Transverse colon (tissue), 4 donors: ENCODE measurements around the gene ITGB6.

Experiments used
- POLR2A ChIP-seq: fragments of 450-650 bp; IDR thresholded peaks from one replicate; pipeline ENCODE4 v1.6.1; 2016; ENCODE audit warnings: antibody characterized with exemption, mild to moderate bottlenecking, moderate library complexity
- POLR2AphosphoS5 ChIP-seq, 3 donors: sonication (generic); formaldehyde crosslinking; IDR thresholded peaks; one replicate each; pipeline ENCODE4 v1.6.1; 2016; ENCODE audit warnings: antibody characterized with exemption in 3 of 3
- TF ChIP-seq, protein P1 (sequence below), 5 experiments: fragments of 200-600 bp in 3 of 5; fragments of 450-650 bp in 2 of 5; sonication (generic) in 3 of 5; IDR thresholded peaks; 1 replicate in 2 of 5; 2 replicates in 3 of 5; pipeline ENCODE4 v1.5.1; 2016 to 2017; ENCODE audit warnings: antibody characterized with exemption in 5 of 5, inconsistent platforms in 3 of 5, mild to moderate bottlenecking in 2 of 5, moderate library complexity in 1 of 5

DNA sequence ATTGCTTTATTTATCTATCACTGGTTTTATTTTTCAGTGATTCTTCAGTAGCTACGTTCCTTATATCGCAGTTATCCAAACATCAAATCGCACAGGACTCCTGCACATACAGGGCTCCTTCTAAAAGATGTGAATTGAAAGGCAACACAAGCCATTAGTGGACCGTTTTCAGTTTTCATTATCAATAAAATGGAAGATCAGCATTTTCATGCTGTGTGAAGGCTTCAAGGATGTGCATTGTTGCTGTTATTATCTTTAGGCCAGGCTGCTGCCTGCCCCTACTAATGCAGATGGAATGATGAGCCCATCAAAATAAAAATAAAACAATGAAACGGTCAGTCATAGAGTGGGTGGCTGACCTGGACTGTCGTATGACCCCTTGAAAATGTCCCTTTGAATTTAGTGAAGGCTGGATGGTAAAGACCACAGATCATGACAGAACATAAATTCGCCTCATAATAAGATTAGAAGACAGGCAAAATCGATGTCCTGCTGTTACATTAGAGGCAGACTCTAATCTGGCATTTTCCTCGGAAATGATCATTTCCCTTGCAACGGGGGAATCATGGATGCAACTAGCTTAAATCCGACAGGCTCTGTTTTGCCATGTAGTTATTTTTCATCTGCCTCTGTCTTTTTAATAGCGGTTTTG is 32.9 kb downstream of the ITGB6 start:
- TF ChIP-seq, protein P1, sequence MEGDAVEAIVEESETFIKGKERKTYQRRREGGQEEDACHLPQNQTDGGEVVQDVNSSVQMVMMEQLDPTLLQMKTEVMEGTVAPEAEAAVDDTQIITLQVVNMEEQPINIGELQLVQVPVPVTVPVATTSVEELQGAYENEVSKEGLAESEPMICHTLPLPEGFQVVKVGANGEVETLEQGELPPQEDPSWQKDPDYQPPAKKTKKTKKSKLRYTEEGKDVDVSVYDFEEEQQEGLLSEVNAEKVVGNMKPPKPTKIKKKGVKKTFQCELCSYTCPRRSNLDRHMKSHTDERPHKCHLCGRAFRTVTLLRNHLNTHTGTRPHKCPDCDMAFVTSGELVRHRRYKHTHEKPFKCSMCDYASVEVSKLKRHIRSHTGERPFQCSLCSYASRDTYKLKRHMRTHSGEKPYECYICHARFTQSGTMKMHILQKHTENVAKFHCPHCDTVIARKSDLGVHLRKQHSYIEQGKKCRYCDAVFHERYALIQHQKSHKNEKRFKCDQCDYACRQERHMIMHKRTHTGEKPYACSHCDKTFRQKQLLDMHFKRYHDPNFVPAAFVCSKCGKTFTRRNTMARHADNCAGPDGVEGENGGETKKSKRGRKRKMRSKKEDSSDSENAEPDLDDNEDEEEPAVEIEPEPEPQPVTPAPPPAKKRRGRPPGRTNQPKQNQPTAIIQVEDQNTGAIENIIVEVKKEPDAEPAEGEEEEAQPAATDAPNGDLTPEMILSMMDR (IDR thresholded peaks at IDR 0.05): no peak
- no peak for TF ChIP-seq POLR2A
- TF ChIP-seq POLR2AphosphoS5 (IDR thresholded peaks at IDR 0.05): no peak
